SU-DHL-6 (cell line): Measurements from ENCODE around the gene JAK1.

Experiments
- H2AFZ ChIP-seq: fragments of 200-600 bp; sonication (generic); 2 replicates; pipeline ENCODE4 v1.6.1; 2014; ENCODE audit warnings: low read depth, mild to moderate bottlenecking, moderate library complexity, mixed read lengths, antibody characterized with exemption, low read length; ENCODE audit not compliant: severe bottlenecking
- H3F3A ChIP-seq: fragments of 200-600 bp; shearing (Covaris generic); 2 replicates; pipeline ENCODE4 v1.6.0; 2016; ENCODE audit warnings: antibody characterized with exemption, mild to moderate bottlenecking; ENCODE audit not compliant: insufficient read depth
- H3K27ac ChIP-seq: fragments of 200-600 bp; sonication (generic); 2 replicates; pipeline ENCODE4 v1.5.1; 2016; ENCODE audit warnings: low read depth, mild to moderate bottlenecking, low read length, moderate library complexity, mixed read lengths
- H3K27me3 ChIP-seq: fragments of 200-600 bp; sonication (generic), shearing (Covaris generic); 2 replicates; pipeline ENCODE4 v1.6.0; 2014; ENCODE audit warnings: mild to moderate bottlenecking, low read length
- H3K36me3 ChIP-seq: fragments of 200-600 bp; sonication (generic); 2 replicates; pipeline ENCODE4 v1.6.1; 2014; ENCODE audit warnings: mild to moderate bottlenecking, low read length, mixed read lengths
- H3K4me2 ChIP-seq: fragments of 300-600, 200-600 bp; shearing (Covaris generic), sonication (generic); 2 replicates; pipeline ENCODE4 v1.6.0; 2014; ENCODE audit warnings: low read length, low read depth, mild to moderate bottlenecking; ENCODE audit not compliant: poor library complexity, severe bottlenecking
- H3K4me3 ChIP-seq: fragments of 200-600 bp; sonication (generic); 2 replicates; pipeline ENCODE4 v1.5.1; 2014; ENCODE audit warnings: antibody characterized with exemption, low read length, mild to moderate bottlenecking, mixed read lengths; ENCODE audit not compliant: insufficient read depth, poor library complexity, severe bottlenecking
- H3K79me2 ChIP-seq: fragments of 200-600 bp; sonication (generic); 2 replicates; pipeline ENCODE4 v1.6.1; 2014; ENCODE audit warnings: mild to moderate bottlenecking, low read length, moderate library complexity; ENCODE audit not compliant: insufficient read depth
- H3K9ac ChIP-seq: fragments of 200-600 bp; sonication (generic); 2 replicates; pipeline ENCODE4 v1.7.0; 2014; ENCODE audit warnings: mild to moderate bottlenecking, low read length
- H3K9me2 ChIP-seq: fragments of 200-600 bp; sonication (generic); replicated peaks from 2 replicates; pipeline ENCODE4 v1.6.1; 2014; ENCODE audit warnings: low read length; ENCODE audit not compliant: insufficient read depth
- H3K9me3 ChIP-seq: fragments of 200-600 bp; sonication (generic); 2 replicates; pipeline ENCODE4 v1.6.1; 2014; ENCODE audit warnings: low read length, mixed read lengths; ENCODE audit not compliant: insufficient read depth
- H4K20me1 ChIP-seq: fragments of 200-600 bp; sonication (generic); 2 replicates; pipeline ENCODE4 v1.6.1; 2014; ENCODE audit warnings: low read depth, mild to moderate bottlenecking, antibody characterized with exemption, low read length, moderate library complexity, mixed read lengths
- EZH2phosphoT487 ChIP-seq: fragments of 200-600 bp; sonication (generic), shearing (Covaris generic); conservative IDR thresholded peaks from 2 replicates; pipeline ENCODE4 v1.6.1; 2018; ENCODE audit warnings: mild to moderate bottlenecking, antibody characterized with exemption, low read length, moderate library complexity, mixed read lengths
- TF ChIP-seq, protein P1 (sequence below): fragments of 200-600 bp; sonication (generic); IDR thresholded peaks from one replicate; pipeline ENCODE4 v1.5.1; 2017; ENCODE audit warnings: antibody characterized with exemption, mild to moderate bottlenecking, low read length, moderate library complexity; ENCODE audit not compliant: insufficient read depth, poor library complexity, severe bottlenecking

The JAK1 gene

DNA sequence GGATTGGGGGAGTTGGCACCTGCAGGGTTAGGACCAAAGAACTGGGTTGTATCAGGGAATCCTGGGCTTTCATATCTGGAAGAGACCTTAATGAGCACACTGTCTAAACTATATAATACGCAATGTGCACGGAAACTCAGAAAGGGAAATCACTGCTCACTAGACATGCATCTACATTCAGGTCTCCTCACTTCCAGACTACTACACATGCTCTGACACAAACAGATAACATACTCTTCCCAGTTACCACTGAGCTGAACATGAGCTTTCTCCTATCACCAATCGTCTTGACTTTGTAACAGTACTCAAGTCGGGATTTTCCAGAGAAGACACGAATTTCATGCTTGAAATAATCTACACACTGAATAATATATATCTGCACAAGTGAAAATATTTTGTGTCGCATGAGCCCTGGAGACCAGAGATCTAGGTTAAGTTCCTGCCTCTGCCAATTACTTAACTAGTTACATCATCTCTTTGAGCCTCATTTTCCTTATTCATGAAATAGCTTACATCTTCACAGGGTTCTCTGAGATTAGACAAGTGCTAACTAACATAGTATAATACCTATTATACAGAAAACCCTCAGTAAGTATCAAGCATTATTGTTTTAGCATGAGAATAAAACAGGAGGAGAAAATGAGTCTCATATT lies 101.1 kb downstream of the JAK1 start:
- no peak overlapping the region for H3K4me2 ChIP-seq
- no peak overlapping the region for H3K4me3 ChIP-seq
- H2AFZ ChIP-seq: no peak overlapping the region
- no peaks in the 10 kb centered on the region for H3K27me3 ChIP-seq
- TF ChIP-seq, protein P1, sequence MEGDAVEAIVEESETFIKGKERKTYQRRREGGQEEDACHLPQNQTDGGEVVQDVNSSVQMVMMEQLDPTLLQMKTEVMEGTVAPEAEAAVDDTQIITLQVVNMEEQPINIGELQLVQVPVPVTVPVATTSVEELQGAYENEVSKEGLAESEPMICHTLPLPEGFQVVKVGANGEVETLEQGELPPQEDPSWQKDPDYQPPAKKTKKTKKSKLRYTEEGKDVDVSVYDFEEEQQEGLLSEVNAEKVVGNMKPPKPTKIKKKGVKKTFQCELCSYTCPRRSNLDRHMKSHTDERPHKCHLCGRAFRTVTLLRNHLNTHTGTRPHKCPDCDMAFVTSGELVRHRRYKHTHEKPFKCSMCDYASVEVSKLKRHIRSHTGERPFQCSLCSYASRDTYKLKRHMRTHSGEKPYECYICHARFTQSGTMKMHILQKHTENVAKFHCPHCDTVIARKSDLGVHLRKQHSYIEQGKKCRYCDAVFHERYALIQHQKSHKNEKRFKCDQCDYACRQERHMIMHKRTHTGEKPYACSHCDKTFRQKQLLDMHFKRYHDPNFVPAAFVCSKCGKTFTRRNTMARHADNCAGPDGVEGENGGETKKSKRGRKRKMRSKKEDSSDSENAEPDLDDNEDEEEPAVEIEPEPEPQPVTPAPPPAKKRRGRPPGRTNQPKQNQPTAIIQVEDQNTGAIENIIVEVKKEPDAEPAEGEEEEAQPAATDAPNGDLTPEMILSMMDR: no peak
- H3K9me2 ChIP-seq: no peaks in the 10 kb centered on the region
- H4K20me1 ChIP-seq: no peaks in the 10 kb centered on the region
- no peaks in the 10 kb centered on the region for H3K79me2 ChIP-seq
- H3K9ac ChIP-seq: no peak overlapping the region
- H3K9me3 ChIP-seq: no peaks in the 10 kb centered on the region
- H3K36me3 ChIP-seq: peaks cover 9% of the 10 kb centered on the region; the same call in 1 of the 2 replicates
- peaks cover 14% of the 10 kb centered on the region for H3F3A ChIP-seq
- 0 out of 2 replicates have a peak overlapping the region, but pooled peaks have one; percentile 66 for H3K27ac ChIP-seq

DNA sequence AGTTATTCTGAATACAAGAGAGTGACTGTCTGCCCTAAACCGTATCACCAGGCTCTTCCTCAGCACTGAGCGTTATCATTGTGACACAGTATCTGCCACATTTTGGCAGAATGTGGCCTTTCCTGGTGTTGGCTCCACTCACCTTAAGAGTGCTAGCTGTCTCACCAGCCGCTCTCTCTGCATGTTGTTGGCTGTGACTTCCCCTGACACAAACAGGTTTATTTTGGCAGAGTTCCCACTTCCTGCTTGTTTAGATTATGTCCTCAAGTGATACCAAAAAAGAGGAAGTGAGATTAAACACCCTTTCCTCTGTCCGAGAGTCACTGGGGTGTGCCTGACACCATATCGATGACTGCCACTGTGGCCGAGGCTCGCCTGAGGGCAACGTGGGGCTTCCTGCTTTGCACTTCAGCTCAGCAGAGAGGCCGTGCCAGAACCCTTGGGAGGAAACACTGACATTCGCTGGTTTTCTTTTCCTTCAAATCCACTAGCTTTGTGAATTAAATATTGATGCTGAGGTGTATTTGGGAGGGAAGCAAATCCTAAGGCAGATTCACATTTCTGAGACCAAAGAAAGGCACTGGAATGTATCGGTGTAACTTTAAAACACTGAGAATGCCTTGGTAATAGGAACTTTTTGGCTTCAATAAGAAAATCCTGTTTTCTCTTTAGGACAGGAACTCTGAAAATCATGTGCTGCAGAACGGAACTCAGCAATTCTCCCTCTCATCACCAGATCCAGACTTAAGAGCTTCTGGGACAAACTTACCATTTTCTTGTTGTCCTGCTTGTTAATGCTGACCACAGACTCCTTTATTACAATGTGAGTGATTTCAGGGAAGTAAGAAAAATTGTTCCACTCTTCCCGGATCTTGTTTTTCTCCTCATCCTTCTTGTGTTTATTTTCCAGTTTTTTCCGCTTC lies 102.1 kb downstream of the JAK1 start:
- Histone ChIP-seq H2AFZ (no peak overlapping the region), H3K4me2 (peak overlapping the region; percentile 43), H3K79me2 (no peaks in the 10 kb centered on the region), H3K36me3 (peaks cover 9% of the 10 kb centered on the region; the same call in 1 of the 2 replicates), H3K4me3 (peak overlapping the region; percentile 12), H3K9me2 (no peaks in the 10 kb centered on the region), H3K9me3 (no peaks in the 10 kb centered on the region), H3K27me3 (no peaks in the 10 kb centered on the region), H3K9ac (no peak overlapping the region), H3K27ac (peak overlapping the region; percentile 66), H4K20me1 (no peaks in the 10 kb centered on the region), H3F3A (peaks cover 14% of the 10 kb centered on the region)
- TF ChIP-seq, protein P1: no peak
- TF ChIP-seq EZH2phosphoT487: no peak

DNA sequence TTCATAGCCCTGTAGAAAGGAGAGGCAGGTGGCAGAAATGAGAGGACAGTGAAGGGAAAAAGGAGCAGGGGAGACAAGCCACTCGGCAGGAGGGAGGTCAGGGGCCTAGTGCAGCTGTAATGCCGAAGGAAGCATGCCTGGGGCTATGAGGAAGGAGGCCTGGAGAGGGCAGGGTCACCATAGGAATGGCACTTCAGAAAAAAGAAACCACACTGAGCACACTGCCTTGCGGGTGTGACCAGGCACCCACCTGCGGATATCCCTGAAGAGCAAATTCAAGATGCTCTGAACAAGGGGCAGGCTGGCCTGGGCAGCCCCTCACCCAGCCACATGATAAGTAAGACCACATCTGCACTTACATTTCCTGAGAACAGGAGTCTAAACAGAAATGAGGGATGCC lies 104.7 kb downstream of the JAK1 start:
- no peak overlapping the region for H3K27ac ChIP-seq
- no peaks in the 10 kb centered on the region for H3K9me3 ChIP-seq
- H3K4me3 ChIP-seq: no peak overlapping the region
- H3K27me3 ChIP-seq: no peaks in the 10 kb centered on the region
- H4K20me1 ChIP-seq: no peaks in the 10 kb centered on the region
- H3K36me3 ChIP-seq: peaks cover 9% of the 10 kb centered on the region; the same call in 1 of the 2 replicates
- no peak for TF ChIP-seq EZH2phosphoT487
- TF ChIP-seq, protein P1: no peak
- no peak overlapping the region for H3K9ac ChIP-seq
- no peak overlapping the region for H2AFZ ChIP-seq
- H3F3A ChIP-seq: peaks cover 14% of the 10 kb centered on the region
- H3K79me2 ChIP-seq: no peaks in the 10 kb centered on the region
- H3K4me2 ChIP-seq: no peak overlapping the region
- H3K9me2 ChIP-seq: no peaks in the 10 kb centered on the region
